Ovary (tissue), 9 donors: Measurements from ENCODE around the gene ANKRD35. TPM values are rescaled to one million over a fixed set of nuclear protein-coding genes. Genes with fewer than 3 reads are reported as not detected.

Source experiments
- DNase-seq, 5 donors: peaks; one replicate each; pipeline ENCODE4 v3.0.0-alpha.2; 2019 to 2020
- H3K27ac ChIP-seq, 2 donors: fragments of 200-600 bp; one replicate each; pipeline versions ENCODE4 v1.5.1 to v1.8.0; 2019 to 2022
- H3K27me3 ChIP-seq: fragments of 200-600 bp; one replicate; pipeline ENCODE4 v1.8.0; 2022
- H3K36me3 ChIP-seq: fragments of 200-600 bp; sonication (generic); one replicate; pipeline ENCODE4 v1.5.1; 2019
- H3K4me1 ChIP-seq: one replicate; pipeline ENCODE4 v1.8.1; 2013; ENCODE audit warnings: mild to moderate bottlenecking, moderate library complexity; ENCODE audit not compliant: insufficient read depth
- H3K4me3 ChIP-seq: fragments of 200-600 bp; sonication (generic); one replicate; pipeline ENCODE4 v1.5.1; 2017
- H3K9me3 ChIP-seq, 2 donors: fragments of 200-600 bp in 1 of 2; sonication (generic) in 1 of 2; one replicate each; pipeline versions ENCODE4 v1.5.1 to v1.8.1; 2013 to 2019; ENCODE audit warnings: mild to moderate bottlenecking in 1 of 2, moderate library complexity in 1 of 2
- EP300 ChIP-seq: sonication (generic); formaldehyde crosslinking; IDR thresholded peaks from one replicate; pipeline ENCODE4 v1.6.1; 2017; ENCODE audit warnings: antibody characterized with exemption
- POLR2A ChIP-seq: fragments of 450-650 bp; IDR thresholded peaks from one replicate; pipeline ENCODE4 v1.6.1; 2017; ENCODE audit warnings: antibody characterized with exemption, mild to moderate bottlenecking, moderate library complexity
- WGBS, 3 donors: extraction: QIAGEN DNeasy Blood & Tissue Kit in 1 of 3; methylation state at CpG; one replicate each; pipeline versions ENCODE4 v1.1.5 to v1.1.7; 2013 to 2017; 5-methylcytosine and 5-hydroxymethylcytosine counted together
- intact Hi-C, 4 donors: fragments of 100-400 bp; cut with DNase I; formaldehyde crosslinking; loops; one replicate each; pipeline versions ENCODE4 v1.11.0 to v1.15.1; 2022 to 2023
- polyA plus RNA-seq, 2 donors: library from polyadenylated mRNA; stranded (reverse); fragments of 200-250 nt in 1 of 2; fragments of 350-450 nt in 1 of 2; fragmentation: Illumina TruSeq in 1 of 2; extraction: RNeasy Lipid Tissue Mini Kit (QIAGEN cat#74804) in 1 of 2; gene quantifications; one replicate each; pipeline ENCODE4 v1.2.3, GENCODE V29; 2013 to 2014
- total RNA-seq, 7 donors: library from RNA; depleted of rRNA in 2 of 7; stranded (reverse); fragments of >200 nt in 2 of 7; fragmentation: NEBNext Ultra II Directional in 3 of 7; extraction: Animal tissue kit (Norgen Biotek cat#: 25700) in 3 of 7; gene quantifications; one replicate each; pipeline versions ENCODE4 v1.1.0 to v1.2.4, GENCODE V29; 2016 to 2023
- TF ChIP-seq, protein P1 (sequence below), 3 donors: fragments of 450-650 bp in 2 of 3; fragments of 200-600 bp in 1 of 3; IDR thresholded peaks; one replicate each; pipeline versions ENCODE4 v1.5.1 to v1.8.0; 2016 to 2022; ENCODE audit warnings: antibody characterized with exemption in 3 of 3, mild to moderate bottlenecking in 1 of 3
- donor health status: DM: no; HTN: no; CAD: no; lungs with moderate emphysema.
- donor health status: DM: no; HTN: no; CAD: no.
- donor health status: Bipolar disorder and iron deficiency.
- donor health status: DM: yes; HTN: yes; CAD: no.
- donor health status: DM: no; HTN: no; CAD: no.
- donor health status: DM: yes; HTN: yes; CAD: no.

The ANKRD35 gene
- total and polyA plus RNA-seq, 9 donors: 2.1 to 6.5 (median 2.8) TPM

DNA sequence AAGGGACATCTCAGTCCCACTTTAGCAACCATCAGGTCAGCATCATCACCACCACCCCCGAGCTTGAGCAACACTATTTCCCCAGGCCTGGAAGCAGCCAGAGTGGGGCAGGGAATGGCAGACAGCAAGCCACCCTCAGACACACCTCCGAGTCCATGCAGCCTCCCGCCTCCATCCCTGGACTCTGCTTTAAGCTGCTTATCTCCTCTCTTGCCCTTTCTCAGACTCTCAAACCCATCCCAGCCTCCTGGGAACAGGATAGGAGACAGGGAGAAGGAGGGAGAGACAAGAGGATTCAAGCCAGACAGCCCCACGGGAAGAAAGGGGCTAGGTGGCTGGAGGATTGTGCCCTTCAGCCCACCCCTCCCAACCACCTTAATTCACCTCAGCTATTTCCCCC, 28.5 kb downstream of the ANKRD35 start:
- intact Hi-C loops: loop anchor here in 1 of 4 donors (10.0 kb wide), 1 partner anchor 48 kb away; no protein-coding TSS in a partner anchor
- H3K27ac ChIP-seq: no peak overlapping the region
- TF ChIP-seq, protein P1, sequence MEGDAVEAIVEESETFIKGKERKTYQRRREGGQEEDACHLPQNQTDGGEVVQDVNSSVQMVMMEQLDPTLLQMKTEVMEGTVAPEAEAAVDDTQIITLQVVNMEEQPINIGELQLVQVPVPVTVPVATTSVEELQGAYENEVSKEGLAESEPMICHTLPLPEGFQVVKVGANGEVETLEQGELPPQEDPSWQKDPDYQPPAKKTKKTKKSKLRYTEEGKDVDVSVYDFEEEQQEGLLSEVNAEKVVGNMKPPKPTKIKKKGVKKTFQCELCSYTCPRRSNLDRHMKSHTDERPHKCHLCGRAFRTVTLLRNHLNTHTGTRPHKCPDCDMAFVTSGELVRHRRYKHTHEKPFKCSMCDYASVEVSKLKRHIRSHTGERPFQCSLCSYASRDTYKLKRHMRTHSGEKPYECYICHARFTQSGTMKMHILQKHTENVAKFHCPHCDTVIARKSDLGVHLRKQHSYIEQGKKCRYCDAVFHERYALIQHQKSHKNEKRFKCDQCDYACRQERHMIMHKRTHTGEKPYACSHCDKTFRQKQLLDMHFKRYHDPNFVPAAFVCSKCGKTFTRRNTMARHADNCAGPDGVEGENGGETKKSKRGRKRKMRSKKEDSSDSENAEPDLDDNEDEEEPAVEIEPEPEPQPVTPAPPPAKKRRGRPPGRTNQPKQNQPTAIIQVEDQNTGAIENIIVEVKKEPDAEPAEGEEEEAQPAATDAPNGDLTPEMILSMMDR (IDR thresholded peaks at IDR 0.05): no peak
- TF ChIP-seq EP300: no peak
- TF ChIP-seq POLR2A: no peak
- 68 to 81% (median 78%) methylated on average over 4 of the region's 4 CpGs for WGBS, 3 donors
- H3K27me3 ChIP-seq: no peaks in the 10 kb centered on the region
- DNase-seq: no peak
- H3K36me3 ChIP-seq: no peaks in the 10 kb centered on the region
- H3K4me1 ChIP-seq: peaks cover 3% of the 10 kb centered on the region
- H3K9me3 ChIP-seq: no peaks in the 10 kb centered on the region
- H3K4me3 ChIP-seq: no peak overlapping the region

DNA sequence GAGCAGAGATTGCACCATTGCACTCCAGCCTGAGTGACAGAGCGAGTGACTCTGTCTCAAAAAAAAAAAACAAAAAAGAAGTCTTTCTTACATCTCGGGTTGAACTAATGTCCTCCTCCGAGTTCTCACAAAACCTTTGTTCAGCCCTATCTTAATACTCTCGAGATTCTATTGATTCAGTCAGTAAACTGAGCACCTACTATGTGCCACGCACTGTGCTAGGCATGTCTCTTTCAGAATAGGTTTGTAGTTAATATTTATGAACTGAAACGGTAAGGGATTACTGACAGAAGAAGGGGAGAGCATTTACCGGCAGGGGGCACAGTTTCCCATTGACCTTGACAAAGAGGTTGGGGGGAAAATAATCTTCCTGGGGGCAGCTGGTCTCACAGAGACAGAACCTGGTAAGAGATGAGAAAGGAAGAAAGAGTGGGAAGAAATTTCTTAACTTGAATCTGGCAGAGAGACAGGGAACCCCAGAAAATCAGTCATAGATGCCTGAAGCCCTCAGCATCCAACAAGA, 30.2 kb downstream of the ANKRD35 start:
- Histone ChIP-seq H3K27me3 (no peaks in the 10 kb centered on the region), H3K4me1 (peaks cover 3% of the 10 kb centered on the region), H3K9me3 (no peaks in the 10 kb centered on the region), H3K27ac (no peak overlapping the region), H3K36me3 (no peaks in the 10 kb centered on the region), H3K4me3 (no peak overlapping the region)
- DNase-seq: no peak
- intact Hi-C loops: loop anchor here in 1 of 4 donors (10.0 kb wide), 1 partner anchor 49 kb away; no protein-coding TSS in a partner anchor
- WGBS, 3 donors: 73 to 83% (median 77%) methylated on average over 7 of the region's 7 CpGs
- no peak for TF ChIP-seq POLR2A
- no peak for TF ChIP-seq EP300
- TF ChIP-seq, protein P1 (IDR thresholded peaks at IDR 0.05): no peak

DNA sequence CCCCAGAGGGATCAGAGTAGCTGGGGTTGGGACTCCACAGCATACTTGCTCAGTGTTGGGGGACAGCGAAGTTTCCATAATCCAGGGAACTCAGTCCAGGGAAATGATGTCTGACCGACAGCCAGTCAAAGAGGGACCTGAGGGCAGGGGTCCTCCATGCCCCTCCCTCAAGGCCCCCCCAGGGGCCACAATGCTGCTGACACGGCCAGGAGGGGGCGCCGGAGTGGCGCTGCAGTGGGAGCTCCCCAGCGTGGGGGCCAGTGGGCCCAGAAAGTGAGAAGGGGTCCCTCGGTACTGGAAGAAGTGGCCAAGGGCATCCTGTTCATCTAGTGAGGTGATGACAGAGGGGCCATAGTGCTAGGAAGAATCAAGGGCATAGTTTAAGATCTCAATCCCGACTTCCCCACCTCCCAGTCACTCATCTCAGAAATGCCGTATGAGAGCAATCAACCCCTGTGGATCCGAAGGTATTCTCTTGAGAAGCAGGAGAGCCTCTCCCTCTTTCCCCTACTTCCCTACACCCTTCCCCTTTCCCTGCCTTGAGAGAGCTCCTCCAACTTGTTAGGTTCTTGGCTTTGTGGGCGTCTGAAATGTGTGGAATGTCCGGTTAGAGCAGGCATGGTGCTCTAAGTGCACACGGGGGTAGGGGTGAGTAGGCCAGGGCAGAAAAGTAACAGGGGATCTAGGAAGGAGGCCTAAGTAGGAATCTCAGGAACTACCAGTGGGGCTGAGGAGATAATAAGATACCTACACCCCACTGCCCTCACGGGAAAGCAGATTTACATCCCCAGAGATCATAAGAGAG, 36.1 kb downstream of the ANKRD35 start:
- TF ChIP-seq, protein P1 (IDR thresholded peaks at IDR 0.05): no peak
- no peak for TF ChIP-seq EP300
- no peak for TF ChIP-seq POLR2A
- Histone ChIP-seq H3K4me3 (no peak overlapping the region), H3K27me3 (no peaks in the 10 kb centered on the region), H3K36me3 (no peaks in the 10 kb centered on the region), H3K27ac (no peak overlapping the region), H3K4me1 (peaks cover 7% of the 10 kb centered on the region), H3K9me3 (no peaks in the 10 kb centered on the region)
- 53 to 65% (median 59%) methylated on average over 15 of the region's 15 CpGs for whole genome bisulfite sequencing, 3 donors
- intact Hi-C loops: loop anchor here in 3 of 4 donors (5.0 to 10.0 kb wide), 4 partner anchors 55 to 165 kb away; partner anchors contain the start of gene ITGA10 (in 1 of the 3)
- DNase-seq: no peak

GRCh38 chr1:145847827-145848226, 37.8 kb downstream of the ANKRD35 start:
- H3K36me3 ChIP-seq: no peaks in the 10 kb centered on the region
- no peak overlapping the region for H3K4me3 ChIP-seq
- peaks cover 7% of the 10 kb centered on the region for H3K4me1 ChIP-seq
- no peak for DNase-seq
- intact Hi-C loops: loop anchor here in 3 of 4 donors (5.0 to 10.0 kb wide), 3 partner anchors 64 to 167 kb away; partner anchors contain the start of gene ITGA10 (in 1 of the 3)
- WGBS, 3 donors: 64 to 70% (median 69%) methylated on average over 3 of the region's 3 CpGs
- no peak for TF ChIP-seq POLR2A
- TF ChIP-seq, protein P1 (IDR thresholded peaks at IDR 0.05): no peak
- TF ChIP-seq EP300: no peak
- no peaks in the 10 kb centered on the region for H3K27me3 ChIP-seq
- no peak overlapping the region for H3K27ac ChIP-seq
- no peaks in the 10 kb centered on the region for H3K9me3 ChIP-seq
